HS-27A (cell line): Measurements from ENCODE around the gene TULP1.
"Not testable (repeated sequence)": the region's sequence is repeated elsewhere in the genome, so short reads cannot be mapped to it uniquely, and the experiment has no call there.

Source experiments
- DNase-seq: peaks from one replicate; pipeline ENCODE4 v3.0.0-alpha.2; 2012; ENCODE audit warnings: low read depth, missing footprints

TULP1 gene

DNA sequence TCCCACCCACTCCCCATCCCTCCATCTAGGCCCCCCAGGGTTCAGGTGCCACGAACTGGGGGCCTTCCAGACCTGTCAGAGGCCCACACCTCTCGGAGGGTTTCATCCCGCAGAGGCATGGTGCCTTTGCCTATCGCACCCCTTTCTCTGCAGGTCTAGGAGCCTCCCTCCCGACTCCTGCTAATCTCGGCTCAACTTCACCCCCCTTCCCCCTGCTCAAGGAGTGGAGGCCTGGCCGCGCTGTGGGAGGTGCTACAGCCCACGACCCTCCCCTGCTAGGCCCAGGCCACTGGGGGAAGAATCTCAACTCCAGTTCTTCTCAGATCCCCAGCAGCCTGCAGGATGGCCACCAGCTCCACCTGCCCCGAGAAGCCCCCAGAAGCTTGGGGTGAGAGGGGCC, at the start of gene TULP1:
TULP1 (minus strand) TSS at position 157 of the 400 bp plus-strand sequence; CDS start at position 119, 38 bp downstream.
- no peak for DNase-seq

DNA sequence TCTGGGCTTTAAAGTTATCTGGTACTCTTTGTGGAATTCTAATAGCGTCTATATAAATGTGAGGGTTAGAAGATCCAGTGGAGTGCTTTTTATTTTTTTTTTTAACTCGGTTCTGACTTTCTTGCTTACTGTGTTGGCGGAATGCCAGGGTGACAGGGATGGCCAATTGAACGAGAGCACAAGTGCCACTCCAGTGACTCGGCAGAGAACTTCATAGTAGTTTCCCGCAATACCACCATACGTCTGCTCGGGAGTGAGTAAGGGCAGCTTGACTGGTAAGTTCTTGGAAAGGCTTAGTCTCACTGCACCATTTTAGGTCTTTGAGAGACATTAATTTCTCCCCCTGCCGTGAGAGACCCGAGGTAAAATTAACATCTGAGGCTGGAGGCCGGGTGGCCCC, 49.4 kb upstream of the TULP1 start:
- no peak for DNase-seq

DNA sequence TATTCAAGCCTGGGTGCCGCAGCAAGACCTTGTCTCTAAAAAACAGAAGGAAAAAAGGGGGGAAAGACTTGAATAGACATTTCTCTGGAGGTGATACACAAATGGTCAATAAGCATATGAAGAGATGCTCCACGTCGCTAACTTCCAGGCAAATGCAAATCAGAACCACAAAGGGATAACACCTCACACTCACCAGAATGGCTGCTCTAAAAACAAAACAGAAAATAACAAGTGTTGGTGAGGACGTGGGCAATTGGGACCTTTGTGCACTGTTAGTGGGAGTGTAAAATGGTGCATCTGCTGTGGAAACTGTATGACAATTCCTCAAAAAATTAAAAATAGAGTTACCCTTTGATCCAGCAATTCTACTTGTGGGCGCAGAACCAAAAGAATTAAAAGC, 48.4 kb upstream of the TULP1 start:
- no peak for DNase-seq

DNA sequence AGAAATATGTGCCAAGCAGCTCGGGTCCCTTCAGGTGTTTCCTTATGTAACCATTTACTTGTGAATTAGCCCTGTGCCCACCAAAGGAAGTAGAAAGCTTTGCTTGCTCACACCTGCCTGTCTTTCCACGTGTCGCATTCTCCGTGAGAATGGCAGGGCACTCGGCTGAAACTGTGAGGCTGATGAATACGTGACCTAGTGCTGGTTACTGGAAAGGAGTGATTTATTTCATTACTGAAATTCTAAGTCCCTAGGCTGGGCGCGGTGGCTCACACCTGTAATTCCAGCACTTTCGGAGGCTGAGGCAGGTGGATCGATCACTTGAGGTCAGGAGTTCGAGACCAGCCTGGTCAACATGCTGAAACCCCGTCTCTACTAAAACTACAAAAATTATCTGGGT, 45.9 kb upstream of the TULP1 start:
- no peak for DNase-seq

DNA sequence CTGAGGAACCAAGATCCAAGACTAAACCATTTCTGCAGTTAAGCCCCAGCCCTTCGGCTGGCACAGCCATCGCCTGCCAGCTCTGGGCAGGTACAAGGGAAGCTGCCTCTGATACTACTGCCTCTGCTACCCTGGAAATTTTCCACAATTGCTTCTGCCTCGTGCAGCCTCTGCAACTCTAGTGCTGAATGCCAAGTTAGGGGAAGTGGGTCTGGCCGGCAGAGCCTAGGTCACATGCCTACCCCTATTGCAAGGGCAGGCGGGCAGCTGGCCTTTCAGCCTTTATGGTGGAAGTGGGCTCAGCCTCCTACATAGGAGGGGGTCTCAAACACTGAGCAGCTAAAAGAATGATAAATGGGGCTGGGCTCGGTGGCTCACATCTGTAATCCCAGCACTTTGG, 44.5 kb upstream of the TULP1 start:
- no peak for DNase-seq

DNA sequence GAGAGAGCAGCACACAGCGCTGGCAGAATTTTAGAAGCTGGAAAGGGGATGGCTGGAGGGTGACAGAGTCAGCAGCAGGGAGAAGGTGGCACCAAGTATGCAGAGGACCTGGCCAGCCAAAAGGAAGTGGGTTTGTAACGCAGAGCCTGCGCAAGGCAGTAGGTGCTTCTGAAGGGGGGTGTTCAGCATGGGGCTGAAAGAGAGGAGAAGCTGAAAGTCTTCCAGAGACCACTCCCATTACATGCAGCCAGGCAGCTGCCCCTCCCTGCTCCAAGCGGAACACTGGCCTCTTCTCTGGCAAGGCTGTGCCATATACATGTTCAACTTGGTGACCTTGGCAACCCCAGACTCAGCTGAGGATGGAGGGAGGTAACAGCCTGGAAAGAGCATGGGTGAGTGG, 42.1 kb upstream of the TULP1 start:
- no peak for DNase-seq

DNA sequence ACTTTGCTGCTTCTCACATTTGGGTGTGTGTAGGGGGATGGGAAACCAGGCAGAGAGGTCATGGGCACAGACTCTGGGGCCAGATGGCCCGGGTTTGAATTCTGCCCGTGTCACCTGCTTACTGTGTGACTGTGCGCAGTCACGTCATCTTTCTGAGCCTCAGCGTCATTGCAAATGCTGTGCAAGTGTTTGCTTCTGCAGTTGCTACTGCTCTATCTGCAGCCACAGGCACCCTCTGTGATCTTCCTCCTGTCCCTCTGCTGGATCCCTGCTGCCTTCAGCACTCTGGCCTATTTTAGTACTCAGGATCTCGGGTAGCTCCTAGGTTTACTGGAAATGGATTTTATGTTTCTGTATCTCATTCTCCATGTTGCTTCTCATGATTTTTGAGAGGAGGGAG, 40.6 kb upstream of the TULP1 start:
- DNase-seq, result no peak

DNA sequence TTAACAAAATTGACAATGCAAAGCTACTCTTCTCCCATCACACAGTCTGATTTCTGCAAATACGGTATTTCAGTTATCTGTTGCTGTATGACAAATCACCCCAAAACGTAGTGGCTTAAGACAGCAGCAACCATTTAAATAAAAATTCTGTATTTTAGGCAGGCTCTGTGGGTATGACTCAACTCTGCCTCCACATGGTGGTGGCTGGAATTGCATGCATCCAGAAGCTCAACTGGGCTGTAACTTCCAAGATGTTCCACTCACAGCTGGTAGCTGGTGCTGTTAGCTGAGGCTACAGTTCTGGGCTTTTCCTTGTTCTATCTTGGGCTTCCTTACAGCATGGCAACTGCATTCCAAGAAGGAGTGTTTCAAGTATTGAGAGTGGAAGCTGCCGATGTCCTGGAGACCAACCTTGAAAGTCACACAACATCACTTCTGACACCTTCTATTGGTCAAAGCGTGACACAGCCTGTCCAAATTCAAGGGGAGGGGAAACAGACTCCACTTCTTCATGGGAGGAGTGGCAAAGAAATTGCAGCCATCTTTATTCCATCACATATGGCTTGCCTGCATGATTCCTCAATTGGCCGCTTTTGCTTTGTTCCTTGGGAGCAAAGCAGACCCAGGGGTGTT, 39.7 kb upstream of the TULP1 start:
- DNase-seq, result peak; percentile 30

DNA sequence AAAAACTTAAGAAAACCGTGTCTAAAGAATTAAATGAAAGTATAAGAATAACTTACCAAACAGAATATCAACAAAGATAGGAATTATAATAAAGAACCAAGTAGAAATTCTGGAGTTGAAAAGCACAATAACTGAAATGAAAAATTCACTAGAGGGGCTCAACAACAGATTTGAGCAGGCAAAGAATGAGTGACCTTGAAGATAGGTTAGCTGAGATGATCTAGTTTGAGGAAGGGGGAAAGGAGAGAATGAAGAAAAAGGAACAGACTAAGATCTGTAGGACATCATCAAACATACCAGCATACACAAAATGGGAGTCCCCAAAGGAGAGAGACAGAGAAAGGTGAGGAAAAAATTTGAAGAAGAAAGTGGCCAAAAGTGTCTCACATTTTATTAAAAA, 37.7 kb upstream of the TULP1 start:
- DNase-seq, result no peak

DNA sequence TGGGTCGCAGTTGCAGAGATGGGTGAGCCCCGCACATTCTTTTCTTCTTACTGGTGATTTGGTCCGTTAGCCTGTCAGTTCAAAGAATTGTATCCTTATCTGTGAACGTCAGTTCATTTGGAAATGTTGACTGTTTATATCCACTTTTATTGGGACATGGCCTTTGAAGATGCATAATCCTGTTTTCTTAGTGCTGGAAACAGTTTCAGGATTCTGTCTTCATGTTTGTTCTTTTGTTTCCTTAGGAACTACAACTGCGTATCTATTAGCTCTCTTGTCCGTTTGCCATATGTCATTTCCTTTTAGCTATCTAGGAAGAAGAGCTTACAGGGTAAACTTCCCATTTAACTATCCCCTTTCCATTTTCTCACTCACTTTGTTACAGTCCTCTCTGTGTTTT, 35.0 kb upstream of the TULP1 start:
- no peak for DNase-seq

DNA sequence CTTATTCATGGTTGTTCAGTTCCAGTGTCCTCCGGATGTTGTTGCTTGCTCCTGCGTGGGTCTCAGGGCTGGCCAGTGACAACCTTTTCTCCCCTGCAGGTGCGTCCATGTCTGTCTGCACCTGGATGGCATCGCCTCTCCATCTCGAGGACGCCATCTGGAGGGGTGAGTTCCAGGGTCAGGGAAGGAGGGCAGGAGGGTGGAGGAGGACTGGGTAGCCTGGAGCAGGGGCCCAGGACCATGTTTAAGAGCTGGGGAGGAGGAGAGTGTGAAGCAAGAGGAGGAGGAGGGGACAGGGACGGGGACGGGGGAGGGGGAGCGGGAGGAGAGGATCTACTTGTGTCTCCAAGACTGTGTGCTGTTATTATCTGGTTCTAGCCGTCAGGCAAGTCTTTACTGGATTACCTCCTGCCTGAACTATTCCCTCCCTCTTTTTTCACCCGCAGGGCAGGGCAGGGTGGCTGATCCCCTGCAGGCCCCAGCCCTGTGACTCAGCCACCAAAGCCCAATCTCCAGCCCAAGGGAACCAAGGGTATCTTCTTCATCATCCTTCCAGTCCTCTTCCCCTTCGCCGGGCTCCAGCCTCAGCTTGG, 32.2 kb upstream of the TULP1 start:
- DNase-seq, result no peak

DNA sequence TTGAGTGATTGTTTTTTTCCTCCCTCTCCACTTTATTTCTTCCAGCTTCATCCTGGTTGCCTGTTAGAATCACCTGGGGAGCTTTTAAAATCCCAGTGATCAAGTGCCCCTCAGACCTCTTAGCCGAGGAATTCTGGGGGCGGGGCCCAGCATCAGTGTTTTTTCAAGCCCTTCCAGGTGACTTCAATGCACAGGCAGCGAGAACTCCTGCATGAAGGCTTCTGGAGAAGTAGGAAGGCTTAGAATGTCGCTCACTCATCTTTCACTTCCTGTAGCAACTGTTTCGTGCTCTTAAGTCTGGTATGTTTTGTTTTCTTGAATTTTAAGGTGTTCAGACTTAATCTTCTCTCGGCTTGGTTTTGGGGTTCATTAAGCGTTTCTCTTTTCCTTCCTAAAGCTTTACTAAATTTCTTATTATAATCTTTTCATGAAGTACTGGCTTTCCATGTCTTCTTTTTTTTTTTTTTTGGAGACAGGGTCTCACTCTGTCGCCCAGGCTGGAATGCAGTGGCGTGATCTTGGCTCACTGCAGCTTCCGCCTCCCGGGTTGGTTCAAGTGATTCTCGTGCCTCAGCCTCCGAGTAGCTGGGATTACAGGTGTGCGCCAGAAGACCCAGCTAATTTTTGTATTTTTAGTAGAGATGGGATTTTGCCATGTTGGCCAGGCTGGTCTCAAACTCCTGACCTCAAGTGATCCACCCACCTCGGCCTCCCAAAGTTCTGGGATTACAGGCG, 30.9 kb upstream of the TULP1 start:
- DNase-seq, result no peak

DNA sequence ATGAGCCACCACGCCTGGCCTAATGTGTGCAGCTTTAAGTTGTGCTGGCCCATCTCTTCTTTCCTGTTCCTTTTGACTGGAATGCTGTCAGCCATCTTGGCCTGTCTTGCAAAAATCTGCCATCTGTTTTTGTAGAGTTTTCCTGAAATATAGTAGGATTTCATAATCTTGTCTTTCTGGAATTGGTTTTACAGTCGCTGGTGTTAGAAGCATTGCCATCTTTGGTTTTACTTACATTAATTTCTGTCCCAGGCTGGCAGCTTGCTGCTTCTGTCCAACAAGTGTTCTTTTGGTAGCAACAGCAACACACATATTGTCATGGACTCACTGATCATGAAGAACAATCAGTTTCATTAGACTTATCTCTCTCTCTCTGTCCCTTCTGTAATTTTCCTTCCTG, 29.1 kb upstream of the TULP1 start:
- DNase-seq, result no peak

DNA sequence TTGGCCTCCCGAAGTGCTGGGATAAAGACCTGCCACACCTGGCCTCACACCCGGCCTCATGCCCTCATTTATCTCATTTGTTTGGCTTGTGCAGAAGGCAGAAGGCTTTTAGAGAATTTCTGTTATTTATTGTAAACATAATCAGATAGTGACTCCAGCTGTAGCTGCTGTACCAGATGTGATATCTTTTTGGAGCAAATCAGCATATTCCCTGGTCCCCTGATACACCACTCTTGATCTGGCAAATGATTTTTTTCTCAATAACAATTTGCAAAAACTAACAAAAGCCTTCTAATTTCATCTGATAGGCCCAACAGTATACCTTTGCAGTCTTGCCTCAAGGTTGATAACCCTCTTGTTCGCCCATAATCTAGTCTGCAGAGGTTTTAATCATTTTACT, 26.5 kb upstream of the TULP1 start:
- no peak for DNase-seq

DNA sequence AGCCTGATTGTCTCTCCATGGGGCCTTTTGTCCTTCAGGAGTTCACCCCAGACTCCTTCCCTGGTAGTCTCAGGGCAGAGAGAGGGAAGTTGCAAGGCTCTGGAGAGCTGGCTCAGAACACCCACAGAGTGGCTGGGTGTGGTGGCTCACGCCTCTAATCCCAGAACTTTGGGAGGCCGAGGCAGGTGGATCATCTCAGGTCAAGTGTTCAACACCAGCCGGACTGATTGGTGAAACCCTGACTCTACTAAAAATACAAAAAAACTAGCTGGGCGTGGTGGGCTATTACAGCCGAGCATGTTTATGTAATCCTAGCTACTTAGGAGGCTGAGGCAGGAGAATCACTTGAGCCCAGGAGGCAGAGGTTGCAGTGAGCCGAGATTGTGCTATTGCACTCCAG, 23.2 kb upstream of the TULP1 start:
- DNase-seq, result not testable (repeated sequence)

DNA sequence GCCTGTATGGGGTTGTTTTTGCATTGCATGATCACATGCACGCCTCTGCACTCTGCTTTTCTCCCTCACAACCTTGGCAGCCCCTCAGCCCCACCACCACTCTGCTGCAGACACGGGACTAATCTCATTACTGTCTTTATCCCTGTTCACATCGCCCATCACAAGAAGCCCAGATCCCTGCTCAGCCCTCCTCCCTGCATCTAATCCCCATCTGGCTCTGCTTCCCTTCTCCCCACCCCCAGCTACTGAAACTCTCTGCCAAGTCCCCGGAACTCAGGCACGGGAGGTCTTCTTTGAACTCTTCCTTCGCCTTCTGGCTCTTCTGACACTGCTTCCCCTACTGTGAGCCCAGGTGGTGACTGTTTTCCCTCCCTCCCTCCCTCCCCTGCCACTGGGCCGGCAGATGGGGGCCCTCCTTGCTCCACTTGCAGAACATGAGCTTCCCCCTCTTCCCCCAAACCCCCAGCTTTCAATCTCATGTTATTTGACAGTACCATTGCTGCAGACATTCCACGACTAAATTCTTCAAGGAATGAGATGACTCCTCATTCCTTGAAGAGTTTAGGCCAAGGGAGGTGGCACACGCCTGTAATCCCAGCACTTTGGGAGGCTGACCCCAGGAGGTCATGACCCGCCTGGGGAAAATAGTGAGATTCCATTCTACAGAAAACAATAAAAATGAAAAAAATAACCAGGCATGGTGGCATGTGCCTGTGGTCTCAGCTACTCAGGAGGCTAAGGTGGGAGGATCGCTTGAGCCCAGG, 21.9 kb upstream of the TULP1 start:
- no peak for DNase-seq

DNA sequence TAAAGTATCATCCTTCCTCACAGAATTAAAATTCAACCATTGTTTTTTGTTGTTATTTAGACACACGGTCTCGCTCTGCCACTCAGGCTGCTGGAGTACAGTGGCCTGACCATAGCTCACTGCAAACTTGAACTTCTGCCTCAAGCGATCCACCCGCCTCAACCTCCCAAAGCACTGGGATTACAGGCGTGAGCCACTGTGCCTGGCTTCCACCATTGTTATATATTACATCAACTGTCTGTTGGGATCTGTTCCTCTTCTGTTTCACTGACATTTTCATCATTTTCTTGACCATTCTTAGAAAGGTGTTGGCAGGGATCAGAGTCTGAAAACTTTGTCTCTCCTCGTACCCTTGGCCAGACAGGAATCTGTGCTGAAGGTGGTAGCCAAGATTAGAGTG, 21.3 kb upstream of the TULP1 start:
- DNase-seq, result no peak

DNA sequence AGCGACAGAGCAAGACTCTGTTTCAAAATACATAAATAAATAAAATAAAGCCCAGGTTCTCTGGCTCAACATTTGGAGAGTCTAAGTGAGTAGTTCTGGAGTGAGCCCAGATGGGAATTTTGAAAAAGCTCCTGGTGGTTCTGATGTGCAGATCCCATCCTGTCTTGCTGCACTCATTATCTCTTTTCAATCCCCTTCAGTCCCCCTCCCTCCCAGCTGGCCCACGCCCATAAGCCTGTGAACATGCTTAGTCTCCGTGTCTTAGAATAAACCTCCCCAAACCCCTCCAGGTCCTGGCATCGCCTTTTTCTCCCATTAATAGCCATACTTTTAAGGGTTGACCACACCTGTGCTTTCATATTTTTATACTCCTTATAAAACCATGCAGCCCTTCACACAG, 19.4 kb upstream of the TULP1 start:
- DNase-seq, result no peak

DNA sequence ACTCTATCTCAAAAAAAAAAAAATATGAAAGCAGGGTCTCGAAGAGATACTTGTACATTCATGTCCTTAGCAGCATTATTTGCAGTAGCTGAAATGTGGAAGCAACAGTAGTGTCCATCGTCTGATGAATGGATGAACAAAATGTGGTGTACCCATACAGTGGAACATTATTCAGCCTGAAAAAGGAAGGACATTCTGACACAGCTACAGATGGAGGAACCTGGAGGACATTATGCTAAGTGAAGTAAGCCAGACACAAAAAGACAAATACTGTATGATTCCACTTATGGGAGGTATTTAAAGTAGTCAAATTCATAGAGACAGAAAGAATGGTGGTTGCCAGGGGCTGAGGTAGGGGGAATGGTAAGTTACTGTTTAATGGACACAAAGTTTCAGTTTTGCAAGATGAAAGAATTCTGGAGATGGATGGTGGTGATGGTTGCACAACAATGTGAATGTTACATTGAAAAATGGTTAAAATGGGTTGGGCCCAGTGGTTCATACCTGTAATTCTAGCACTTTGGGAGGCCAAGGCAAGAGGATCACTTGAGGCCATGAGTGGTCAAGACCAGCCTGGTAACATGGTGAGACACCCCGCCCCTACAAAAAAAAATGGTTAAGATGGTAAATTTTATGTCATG, 11.8 kb upstream of the TULP1 start:
- DNase-seq, result no peak

DNA sequence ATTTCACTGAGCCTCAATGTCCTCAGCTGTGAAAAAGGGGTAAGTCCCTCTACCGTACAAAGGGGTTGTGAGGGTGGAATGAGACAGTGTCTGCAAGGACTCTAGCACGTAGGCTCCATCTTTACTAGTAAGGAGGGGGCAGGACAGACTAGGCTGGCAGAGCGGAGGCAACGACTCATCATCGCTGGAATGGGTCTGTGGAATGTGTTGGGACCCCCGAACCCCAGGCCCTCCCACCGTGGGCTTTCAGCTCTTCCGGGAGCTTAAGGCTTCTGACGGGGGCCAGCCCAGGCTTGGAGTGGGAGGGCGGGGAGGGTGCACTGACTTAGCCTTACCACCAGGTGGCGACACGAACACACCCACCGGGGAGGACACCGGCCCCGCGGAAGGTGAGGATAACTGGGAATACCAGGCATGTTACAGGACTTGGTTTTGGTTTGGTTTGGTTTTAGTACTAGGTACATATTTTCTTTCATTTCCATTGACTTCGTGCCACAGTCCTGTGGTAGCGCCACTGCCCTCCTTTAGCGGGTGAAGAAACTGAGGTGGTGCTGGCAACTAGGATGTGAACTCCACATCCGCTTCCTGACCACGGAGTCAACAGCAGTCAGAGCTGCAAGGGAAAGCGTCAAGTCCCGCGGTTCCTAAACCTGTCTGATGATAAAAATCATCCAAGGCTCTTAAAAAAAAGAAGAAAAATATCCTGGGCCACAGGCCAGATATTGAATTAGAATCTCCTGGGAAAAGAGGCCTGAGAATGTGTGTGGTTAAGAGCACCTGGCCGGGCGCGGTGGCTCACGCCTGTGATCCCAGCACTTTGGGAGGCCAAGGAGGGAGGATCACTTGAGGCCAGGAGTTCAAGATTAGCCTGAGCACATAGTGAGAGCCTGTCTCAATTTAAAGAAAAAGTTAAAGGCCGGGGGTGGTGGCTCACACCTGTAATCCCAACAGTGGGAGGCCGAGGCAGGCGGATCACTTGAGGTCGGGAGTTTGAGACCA, 10.3 kb upstream of the TULP1 start:
- peak; percentile 29 for DNase-seq

DNA sequence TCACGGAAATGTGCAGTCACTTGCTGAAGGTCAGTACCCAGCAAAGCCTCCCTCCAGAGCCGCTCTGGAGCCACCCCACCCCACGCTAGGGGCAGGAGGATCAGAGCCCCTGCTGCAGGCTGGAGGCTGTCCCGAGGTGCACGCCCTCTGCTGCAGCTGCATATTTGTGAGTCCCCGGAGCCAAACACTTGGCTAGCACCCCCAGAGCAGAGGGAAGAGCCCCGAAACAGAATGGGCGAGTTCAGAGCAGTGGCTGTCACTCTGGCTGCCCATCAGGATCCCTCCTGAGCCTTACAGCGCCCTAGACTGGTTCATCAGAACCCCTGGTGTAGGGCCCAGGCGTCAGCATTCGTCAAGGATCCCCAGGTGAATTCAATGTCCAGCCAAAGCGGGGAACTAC, 9.5 kb upstream of the TULP1 start:
- no peak for DNase-seq
